H4 (cell line): ENCODE data around the gene KIF4A. TPM values are rescaled to one million over a fixed set of nuclear protein-coding genes. Genes with fewer than 3 reads are reported as not detected.

ENCODE experiments used
- DNase-seq: peaks from one replicate; pipeline ENCODE4 v3.0.0-alpha.2; 2015; ENCODE audit warnings: low spot score
- total RNA-seq: library from RNA; depleted of rRNA; stranded (reverse); fragments of >200 nt; shearing (Covaris generic); gene quantifications from 2 replicates; pipeline ENCODE4 v1.2.3, GENCODE V29; 2014

Gene KIF4A
- total RNA-seq, 1 experiment from 2014 or later = 37.5 TPM

GRCh38 chrX:70437921-70438665 is 148.2 kb downstream of the KIF4A start:
- no peak for DNase-seq

GRCh38 chrX:70439016-70439415 is 149.1 kb downstream of the KIF4A start:
- peak; percentile 40 for DNase-seq

GRCh38 chrX:70442224-70442623 is 152.3 kb downstream of the KIF4A start:
- no peak for DNase-seq

GRCh38 chrX:70444326-70444945 is 154.5 kb downstream of the KIF4A start, which contains the start of gene DLG3:
Gene DLG3, plus strand, starts transcription at chrX:70444835. Its CDS starts 367 bp downstream, at chrX:70445202.
- no peak for DNase-seq

GRCh38 chrX:70444946-70445656 is 155.2 kb downstream of the KIF4A start:
- DNase-seq = no peak

GRCh38 chrX:70445951-70446350 is 156.0 kb downstream of the KIF4A start:
- no peak for DNase-seq

- no peak for DNase-seq
Observed at GRCh38 chrX:70446380-70447350, 156.8 kb downstream of the KIF4A start.

- no peak for DNase-seq
Observed at GRCh38 chrX:70449457-70449966, 159.6 kb downstream of the KIF4A start.

GRCh38 chrX:70452143-70452733 is 162.3 kb downstream of the KIF4A start:
- DNase-seq = peak; percentile 30

- no peak for DNase-seq
Observed at GRCh38 chrX:70453024-70453618, 163.2 kb downstream of the KIF4A start.

GRCh38 chrX:70454441-70455365 is 164.8 kb downstream of the KIF4A start:
- DNase-seq = peak; percentile 19

GRCh38 chrX:70455366-70456202 is 165.7 kb downstream of the KIF4A start:
- no peak for DNase-seq

GRCh38 chrX:70456256-70456655 is 166.4 kb downstream of the KIF4A start:
- no peak for DNase-seq

GRCh38 chrX:70461026-70461425 is 171.1 kb downstream of the KIF4A start:
- no peak for DNase-seq

GRCh38 chrX:70464051-70464450 is 174.1 kb downstream of the KIF4A start:
- DNase-seq = no peak

- DNase-seq = no peak
Observed at GRCh38 chrX:70466968-70467367, 177.1 kb downstream of the KIF4A start.

- no peak for DNase-seq
Observed at GRCh38 chrX:70468709-70469108, 178.8 kb downstream of the KIF4A start.
